HUES64 (cell line): ENCODE measurements around the gene MTAP.
A peak's percentile ranks its signal among the peaks of the same experiment; 100 is the strongest.

Source experiments
- H3K27ac ChIP-seq: 2 replicates; pipeline ENCODE4 v1.7.0; 2013; ENCODE audit warnings: low read depth, low read length, inconsistent platforms
- H3K27me3 ChIP-seq: 2 replicates; pipeline ENCODE4 v1.6.1; 2013; ENCODE audit warnings: mild to moderate bottlenecking, low read length; ENCODE audit not compliant: insufficient read depth
- H3K36me3 ChIP-seq: 2 replicates; pipeline ENCODE4 v1.6.1; 2013; ENCODE audit warnings: mild to moderate bottlenecking, low read length; ENCODE audit not compliant: insufficient read depth
- H3K4me1 ChIP-seq: 2 replicates; pipeline ENCODE4 v1.6.1; 2013; ENCODE audit warnings: mild to moderate bottlenecking, low read length, moderate library complexity; ENCODE audit not compliant: insufficient read depth
- H3K4me3 ChIP-seq: 2 replicates; pipeline ENCODE4 v1.5.1; 2013; ENCODE audit warnings: mild to moderate bottlenecking, low read length, moderate library complexity
- H3K9ac ChIP-seq: 2 replicates; pipeline ENCODE4 v1.6.1; 2013; ENCODE audit warnings: mild to moderate bottlenecking, low read depth, low read length
- H3K9me3 ChIP-seq: 2 replicates; pipeline ENCODE4 v1.6.1; 2013; ENCODE audit warnings: low read depth, low read length; ENCODE audit not compliant: insufficient read depth
- WGBS: fragments of 150-250, 120-280 bp; methylation state at CpG from one replicate; pipeline ENCODE4 v1.1.7; 2013; ENCODE audit warnings: missing lambda C conversion rate; 5-methylcytosine and 5-hydroxymethylcytosine counted together

MTAP gene

DNA sequence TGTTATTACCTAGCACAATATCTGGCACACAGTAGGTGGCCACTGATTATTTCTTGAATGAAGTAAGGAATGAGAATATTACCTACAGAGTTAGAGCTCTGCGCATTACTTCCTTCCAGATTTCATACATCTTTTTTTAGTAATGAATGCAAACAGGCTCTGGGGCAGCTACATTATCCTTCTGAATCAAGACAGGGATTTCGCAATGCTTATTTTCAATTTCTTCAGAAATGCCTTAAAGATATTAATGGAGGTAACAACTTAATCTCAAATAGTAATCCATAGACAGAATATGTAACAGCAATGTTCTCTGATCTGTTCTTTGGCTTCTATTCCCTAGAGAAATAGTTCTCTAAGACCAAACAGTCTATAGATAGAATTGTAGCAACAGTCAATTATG lies 159.1 kb downstream of the MTAP start:
- 93% methylated on average over 2 of the region's 2 CpGs for WGBS
- Histone ChIP-seq H3K4me3 (no peak overlapping the region), H3K27me3 (peaks cover 58% of the 10 kb centered on the region), H3K36me3 (no peaks in the 10 kb centered on the region), H3K4me1 (no peaks in the 10 kb centered on the region), H3K27ac (no peak overlapping the region), H3K9ac (no peak overlapping the region), H3K9me3 (no peaks in the 10 kb centered on the region)

DNA sequence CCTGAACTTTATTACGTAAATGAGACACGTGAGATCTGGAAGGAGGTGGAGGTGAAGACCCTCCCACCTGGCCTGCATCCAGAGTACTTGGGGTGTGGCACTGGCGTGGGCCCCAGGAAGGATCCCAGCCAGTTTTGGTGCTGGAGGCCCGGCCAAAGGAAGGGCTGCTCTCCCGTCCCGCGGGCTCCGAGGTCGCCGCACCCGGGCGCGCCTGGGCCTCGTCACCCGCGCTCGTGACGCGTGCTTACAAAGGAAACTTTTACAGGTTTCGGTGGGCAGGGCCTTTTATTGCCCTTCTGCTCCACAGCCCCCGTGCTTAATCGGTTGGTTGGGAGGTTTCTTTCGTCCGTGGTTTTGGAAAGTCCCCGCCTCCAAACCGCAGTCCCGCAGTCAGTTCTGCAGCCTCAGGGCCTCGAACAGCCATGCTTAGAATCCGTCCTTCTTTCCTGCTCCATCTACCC lies 162.5 kb downstream of the MTAP start:
- H3K27me3 ChIP-seq, result peaks cover 91% of the 10 kb centered on the region
- peak overlapping the region; percentile 48 for H3K4me3 ChIP-seq
- 2% methylated on average over 29 of the region's 29 CpGs for WGBS
- H3K27ac ChIP-seq, result no peak overlapping the region
- no peaks in the 10 kb centered on the region for H3K36me3 ChIP-seq
- H3K4me1 ChIP-seq, result peaks cover 11% of the 10 kb centered on the region; the same call in 1 of the 2 replicates
- H3K9me3 ChIP-seq, result no peaks in the 10 kb centered on the region
- H3K9ac ChIP-seq, result no peak overlapping the region

DNA sequence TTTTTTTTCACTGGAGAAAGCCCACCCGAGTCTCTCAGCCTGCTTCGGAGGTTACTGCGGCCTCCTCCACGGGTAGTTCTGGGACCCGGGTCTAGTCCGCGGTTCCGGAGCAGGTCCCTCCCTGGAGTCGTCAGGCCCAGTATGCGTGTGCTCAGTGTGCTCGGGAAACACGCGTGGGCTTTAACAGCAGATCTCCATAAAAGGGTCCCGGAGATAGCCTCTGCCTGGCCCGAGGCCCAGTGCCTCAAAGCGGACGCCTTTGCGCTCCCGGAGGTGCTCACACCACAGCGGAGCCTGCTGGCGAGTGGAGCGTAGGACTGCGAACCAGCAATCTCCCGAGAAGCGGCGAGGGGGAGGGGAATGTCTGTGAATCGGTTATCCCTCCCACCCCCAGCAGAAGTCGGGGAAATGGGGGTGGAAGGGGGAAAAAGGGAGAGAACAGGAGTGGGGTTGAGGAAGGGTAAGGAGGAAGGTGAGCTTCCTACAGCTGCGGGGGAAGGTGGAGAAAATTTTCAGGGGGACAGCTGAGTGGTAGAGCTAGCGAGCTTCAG lies 163.0 kb downstream of the MTAP start:
- H3K4me1 ChIP-seq, result peaks cover 11% of the 10 kb centered on the region; the same call in 1 of the 2 replicates
- H3K27me3 ChIP-seq, result peaks cover 94% of the 10 kb centered on the region
- WGBS, result 2% methylated on average over 29 of the region's 30 CpGs
- H3K4me3 ChIP-seq, result peak overlapping the region; percentile 48
- no peaks in the 10 kb centered on the region for H3K9me3 ChIP-seq
- no peaks in the 10 kb centered on the region for H3K36me3 ChIP-seq
- no peak overlapping the region for H3K9ac ChIP-seq
- H3K27ac ChIP-seq, result no peak overlapping the region

DNA sequence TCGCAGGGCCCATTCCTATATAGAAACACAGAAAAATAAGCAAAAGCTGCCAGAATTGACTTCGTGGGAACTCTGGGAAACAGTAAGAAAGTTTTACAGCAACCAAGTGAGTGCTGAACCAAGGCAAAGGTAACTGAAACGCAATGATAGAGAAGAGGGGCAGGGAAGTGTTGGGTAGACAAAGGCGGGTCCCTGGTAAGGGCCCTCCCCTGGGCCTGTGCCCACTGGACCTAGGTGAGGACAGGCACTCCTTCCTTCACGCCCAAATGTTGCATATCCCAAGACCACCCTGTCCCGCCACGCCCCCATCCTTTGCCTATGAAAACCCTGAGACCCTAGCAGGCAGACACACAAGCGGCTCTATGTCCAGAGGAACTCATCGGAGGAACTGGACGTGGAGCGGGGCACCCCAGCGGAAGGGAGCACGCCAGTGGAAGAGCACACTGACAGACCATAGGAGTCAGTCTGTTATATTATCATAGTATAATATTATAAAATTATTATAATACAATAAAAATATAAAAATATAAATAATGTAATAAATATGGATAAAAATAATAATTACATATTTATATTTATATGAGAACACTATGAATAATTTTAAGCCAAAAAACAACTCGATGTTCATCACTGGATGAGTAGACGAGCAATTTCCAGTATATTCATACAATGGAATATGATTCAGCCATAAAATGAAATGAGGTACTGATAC lies 163.9 kb downstream of the MTAP start:
- H3K27ac ChIP-seq, result no peak overlapping the region
- H3K4me3 ChIP-seq, result no peak overlapping the region
- WGBS, result 12% methylated on average over 13 of the region's 15 CpGs
- H3K27me3 ChIP-seq, result peaks cover 99% of the 10 kb centered on the region
- H3K36me3 ChIP-seq, result no peaks in the 10 kb centered on the region
- H3K9me3 ChIP-seq, result no peaks in the 10 kb centered on the region
- peaks cover 12% of the 10 kb centered on the region; the same call in 1 of the 2 replicates for H3K4me1 ChIP-seq
- H3K9ac ChIP-seq, result no peak overlapping the region

DNA sequence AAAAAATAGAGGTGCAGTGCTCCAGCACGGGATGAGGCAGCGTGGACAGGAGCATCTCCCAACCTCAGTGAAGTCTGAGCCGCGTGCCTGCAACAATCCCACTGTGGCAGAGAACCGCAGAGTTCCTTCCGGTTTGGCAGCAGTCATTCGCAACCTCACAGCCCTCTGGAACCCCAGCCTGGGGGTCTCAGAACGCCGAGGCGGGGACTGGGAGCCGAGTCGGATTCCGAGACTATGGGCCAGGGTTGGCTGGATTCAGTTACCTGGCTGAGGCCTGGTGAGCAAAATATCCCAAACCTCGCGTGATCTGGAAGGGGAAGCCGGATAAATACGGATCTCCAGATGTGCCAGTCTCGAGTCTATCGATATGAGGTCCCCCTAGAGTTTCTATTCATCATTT lies 164.7 kb downstream of the MTAP start:
- 8% methylated on average over 19 of the region's 19 CpGs for WGBS
- Histone ChIP-seq H3K27ac (no peak overlapping the region), H3K9me3 (no peaks in the 10 kb centered on the region), H3K27me3 (peaks cover 99% of the 10 kb centered on the region), H3K4me1 (peaks cover 17% of the 10 kb centered on the region), H3K9ac (no peak overlapping the region), H3K4me3 (no peak overlapping the region), H3K36me3 (no peaks in the 10 kb centered on the region)

DNA sequence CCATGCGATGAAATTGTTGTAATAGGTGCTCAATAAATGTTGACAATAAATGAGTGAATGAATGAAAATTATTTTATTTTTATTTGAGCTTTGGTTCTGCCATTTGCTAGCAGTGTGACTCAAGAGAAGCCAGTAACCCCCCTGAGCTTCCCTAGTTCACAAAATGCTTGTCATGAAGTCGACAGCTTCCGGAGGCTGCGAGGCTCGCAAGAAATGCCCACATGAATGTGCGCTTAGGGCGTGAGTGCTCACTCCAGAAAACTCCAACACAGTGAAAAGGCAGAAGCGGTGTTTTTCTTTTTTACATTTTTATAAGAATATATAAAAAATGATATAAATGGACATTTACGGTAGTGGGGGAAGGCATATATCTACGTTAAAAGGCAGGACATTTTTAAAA lies 165.3 kb downstream of the MTAP start:
- H3K27ac ChIP-seq, result no peak overlapping the region
- no peak overlapping the region for H3K4me3 ChIP-seq
- H3K9ac ChIP-seq, result no peak overlapping the region
- peaks cover 100% of the 10 kb centered on the region for H3K27me3 ChIP-seq
- H3K4me1 ChIP-seq, result peaks cover 17% of the 10 kb centered on the region
- WGBS, result 10% methylated on average over 9 of the region's 10 CpGs
- no peaks in the 10 kb centered on the region for H3K9me3 ChIP-seq
- H3K36me3 ChIP-seq, result no peaks in the 10 kb centered on the region

DNA sequence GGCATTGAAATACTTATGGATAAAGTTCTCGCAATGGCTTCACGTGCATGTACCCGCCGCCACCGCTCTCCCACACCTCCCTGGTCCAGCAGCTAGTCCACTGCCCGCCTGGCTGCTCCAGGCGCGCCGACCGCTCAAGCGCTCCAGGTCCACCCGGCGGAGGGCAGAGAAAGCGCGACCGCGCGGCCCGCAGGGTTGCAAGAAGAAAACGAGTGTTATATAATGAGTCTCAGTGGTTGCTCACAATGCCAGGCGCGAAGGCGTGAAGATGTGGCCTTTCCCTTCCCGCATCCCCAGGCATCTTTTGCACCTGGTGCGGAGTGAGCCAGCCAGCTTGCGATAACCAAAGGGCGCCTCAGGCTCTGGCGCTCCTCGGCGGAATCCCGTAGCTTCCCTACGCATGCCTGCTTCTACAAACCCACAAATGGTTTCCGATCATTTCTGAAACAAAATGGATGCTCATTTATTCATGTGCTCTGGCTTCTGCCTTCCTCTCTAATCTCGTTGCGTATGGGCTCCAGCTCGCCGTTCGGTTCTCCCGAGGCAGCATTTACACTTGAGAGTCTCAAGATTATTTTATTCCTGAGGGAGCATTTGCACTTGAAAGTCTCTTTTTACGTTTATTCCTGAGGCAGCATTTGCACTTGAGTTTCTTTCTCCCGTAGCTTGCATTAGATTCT lies 166.0 kb downstream of the MTAP start:
- peak overlapping the region; percentile 7; the same call in 1 of the 2 replicates for H3K4me3 ChIP-seq
- no peak overlapping the region for H3K27ac ChIP-seq
- no peak overlapping the region for H3K9ac ChIP-seq
- WGBS, result 1% methylated on average over 41 of the region's 41 CpGs
- H3K27me3 ChIP-seq, result peaks cover 100% of the 10 kb centered on the region
- no peaks in the 10 kb centered on the region for H3K9me3 ChIP-seq
- peaks cover 17% of the 10 kb centered on the region for H3K4me1 ChIP-seq
- H3K36me3 ChIP-seq, result no peaks in the 10 kb centered on the region

DNA sequence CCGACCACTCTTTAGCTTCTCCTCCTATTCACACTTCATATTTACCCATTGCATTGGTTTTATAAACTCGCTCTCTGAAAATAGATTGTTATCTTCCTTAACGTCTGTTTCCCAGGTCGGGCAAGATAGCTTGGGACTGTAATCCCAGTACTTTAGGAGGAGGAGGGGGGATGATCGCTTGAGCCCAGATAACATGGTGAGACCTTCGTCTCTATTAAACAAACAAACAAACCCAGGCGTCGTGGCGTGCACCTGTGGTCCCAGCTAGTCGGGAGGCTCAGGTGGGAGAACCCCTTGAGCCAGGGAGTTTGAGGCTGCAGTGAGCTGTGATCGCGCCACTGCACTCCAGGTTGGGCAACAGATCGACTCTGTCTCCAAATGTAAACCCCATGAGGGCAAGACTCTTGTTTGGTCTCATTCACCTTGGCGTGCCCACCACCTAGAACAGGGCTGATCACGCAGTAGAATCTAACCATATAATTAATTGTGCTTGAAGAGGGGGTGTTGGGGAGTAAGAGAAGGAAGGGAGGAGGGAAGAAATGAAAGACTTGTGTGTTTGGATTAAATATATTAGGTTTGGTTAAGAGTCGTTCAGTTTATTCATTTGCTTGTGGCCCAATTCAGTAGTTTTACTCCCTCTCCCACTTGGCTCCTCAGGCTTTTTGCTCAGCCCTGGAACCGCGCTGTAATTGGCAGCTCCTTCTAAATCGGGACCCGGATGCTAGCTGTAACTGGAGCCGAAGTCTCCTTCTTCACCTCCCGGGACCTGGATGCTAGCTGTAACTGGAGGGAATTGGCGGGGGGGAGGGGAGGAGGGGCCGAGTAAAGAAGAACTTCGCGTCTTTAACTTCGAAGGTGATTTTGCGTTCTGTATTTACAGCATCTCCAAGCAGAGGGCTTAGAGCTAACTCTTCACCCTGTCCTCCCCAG lies 166.8 kb downstream of the MTAP start:
- H3K9ac ChIP-seq, result no peak overlapping the region
- no peaks in the 10 kb centered on the region for H3K9me3 ChIP-seq
- 6% methylated on average over 26 of the region's 28 CpGs for WGBS
- no peak overlapping the region for H3K4me3 ChIP-seq
- H3K4me1 ChIP-seq, result peaks cover 17% of the 10 kb centered on the region
- H3K27me3 ChIP-seq, result peaks cover 100% of the 10 kb centered on the region
- H3K36me3 ChIP-seq, result no peaks in the 10 kb centered on the region
- H3K27ac ChIP-seq, result no peak overlapping the region

DNA sequence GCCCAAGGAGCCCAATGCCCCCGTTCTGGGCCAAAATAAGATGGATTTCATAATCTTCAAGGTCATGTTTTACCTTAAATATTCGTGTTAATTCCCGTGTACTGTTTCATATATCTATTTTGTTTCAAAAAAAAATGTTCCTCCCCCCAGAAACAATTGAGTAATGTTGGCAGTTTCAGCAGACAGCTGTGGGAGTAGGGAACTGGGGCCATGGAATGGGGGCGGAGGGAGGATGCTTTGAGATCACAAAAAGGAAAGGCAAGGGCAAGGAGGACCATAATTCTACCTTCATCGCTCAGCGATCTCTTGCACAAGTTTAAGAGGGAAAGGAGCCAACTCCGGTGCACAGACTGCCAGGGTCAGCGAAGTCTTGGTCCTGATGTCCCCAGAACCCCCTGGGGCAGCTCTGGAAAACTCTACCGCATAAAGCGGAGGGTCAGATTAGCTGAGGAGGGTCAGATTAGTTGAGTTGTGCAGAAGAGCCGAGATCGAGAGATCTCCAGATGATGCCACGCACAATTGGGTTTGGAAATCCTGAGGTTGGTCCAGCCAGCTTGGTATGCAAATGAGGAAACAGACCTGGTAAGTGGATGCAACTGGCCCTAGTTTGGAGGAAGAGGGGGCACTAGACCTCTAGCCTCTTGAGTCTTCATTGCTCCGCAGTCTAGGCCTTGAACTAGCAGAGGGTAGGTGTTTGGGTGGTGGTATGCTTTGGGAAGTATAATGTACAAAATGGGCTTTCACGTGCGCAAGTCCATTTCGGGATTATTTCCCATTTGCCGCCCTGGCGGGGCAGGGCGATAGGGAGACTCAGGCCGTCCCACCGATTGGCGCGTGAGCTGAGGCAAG lies 167.7 kb downstream of the MTAP start:
- Histone ChIP-seq H3K4me3 (no peak overlapping the region), H3K9ac (no peak overlapping the region), H3K4me1 (peaks cover 17% of the 10 kb centered on the region), H3K9me3 (no peaks in the 10 kb centered on the region), H3K27ac (no peak overlapping the region), H3K27me3 (peaks cover 100% of the 10 kb centered on the region), H3K36me3 (no peaks in the 10 kb centered on the region)
- WGBS, result 13% methylated on average over 22 of the region's 24 CpGs
